ENCODE data around the gene OPN1SW.

GRCh38 chr7:128740996-128741395 lies 34.6 kb downstream of the OPN1SW start:
- TF ChIP-seq CTCF (IDR thresholded peaks at IDR 0.05; ENCODE audit: low read length) (no peak), EZH2 (IDR thresholded peaks at IDR 0.05; ENCODE audit: borderline replicate concordance, low read length) (no peak)

Measured in OCI-LY1 (cell line).